GM12872 (cell line): ENCODE results near the gene MAF.

Source experiments
- TF ChIP-seq, protein P1 (sequence below): IDR thresholded peaks from 3 replicates; pipeline ENCODE4 v1.5.1; 2011; ENCODE audit warnings: low read depth, mild to moderate bottlenecking, low read length, moderate library complexity; ENCODE audit not compliant: insufficient read depth

MAF gene

DNA sequence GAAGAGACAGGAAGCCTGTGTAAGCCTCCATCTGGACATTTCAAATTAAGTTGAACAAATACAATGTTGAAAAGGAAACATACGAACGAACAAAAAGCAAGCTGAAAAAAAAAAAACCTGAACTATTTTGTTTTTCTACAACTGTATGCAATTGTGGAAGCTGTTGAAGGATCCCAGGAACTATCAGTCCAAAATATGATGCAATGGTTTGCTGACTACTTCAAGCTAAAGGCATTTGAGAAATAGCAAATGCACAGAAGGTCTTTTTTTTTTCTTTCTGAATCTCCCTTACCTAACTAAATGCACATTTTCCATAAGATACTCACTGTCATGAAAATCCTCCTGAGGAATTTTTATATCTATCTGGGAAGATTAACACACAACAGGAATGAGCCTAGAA is 40.2 kb downstream of the MAF start:
- TF ChIP-seq, protein P1, sequence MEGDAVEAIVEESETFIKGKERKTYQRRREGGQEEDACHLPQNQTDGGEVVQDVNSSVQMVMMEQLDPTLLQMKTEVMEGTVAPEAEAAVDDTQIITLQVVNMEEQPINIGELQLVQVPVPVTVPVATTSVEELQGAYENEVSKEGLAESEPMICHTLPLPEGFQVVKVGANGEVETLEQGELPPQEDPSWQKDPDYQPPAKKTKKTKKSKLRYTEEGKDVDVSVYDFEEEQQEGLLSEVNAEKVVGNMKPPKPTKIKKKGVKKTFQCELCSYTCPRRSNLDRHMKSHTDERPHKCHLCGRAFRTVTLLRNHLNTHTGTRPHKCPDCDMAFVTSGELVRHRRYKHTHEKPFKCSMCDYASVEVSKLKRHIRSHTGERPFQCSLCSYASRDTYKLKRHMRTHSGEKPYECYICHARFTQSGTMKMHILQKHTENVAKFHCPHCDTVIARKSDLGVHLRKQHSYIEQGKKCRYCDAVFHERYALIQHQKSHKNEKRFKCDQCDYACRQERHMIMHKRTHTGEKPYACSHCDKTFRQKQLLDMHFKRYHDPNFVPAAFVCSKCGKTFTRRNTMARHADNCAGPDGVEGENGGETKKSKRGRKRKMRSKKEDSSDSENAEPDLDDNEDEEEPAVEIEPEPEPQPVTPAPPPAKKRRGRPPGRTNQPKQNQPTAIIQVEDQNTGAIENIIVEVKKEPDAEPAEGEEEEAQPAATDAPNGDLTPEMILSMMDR: no peak

GRCh38 chr16:79559532-79559931 is 41.0 kb downstream of the MAF start:
- TF ChIP-seq, protein P1: no peak

GRCh38 chr16:79557421-79557820 is 43.1 kb downstream of the MAF start:
- TF ChIP-seq, protein P1: no peak

DNA sequence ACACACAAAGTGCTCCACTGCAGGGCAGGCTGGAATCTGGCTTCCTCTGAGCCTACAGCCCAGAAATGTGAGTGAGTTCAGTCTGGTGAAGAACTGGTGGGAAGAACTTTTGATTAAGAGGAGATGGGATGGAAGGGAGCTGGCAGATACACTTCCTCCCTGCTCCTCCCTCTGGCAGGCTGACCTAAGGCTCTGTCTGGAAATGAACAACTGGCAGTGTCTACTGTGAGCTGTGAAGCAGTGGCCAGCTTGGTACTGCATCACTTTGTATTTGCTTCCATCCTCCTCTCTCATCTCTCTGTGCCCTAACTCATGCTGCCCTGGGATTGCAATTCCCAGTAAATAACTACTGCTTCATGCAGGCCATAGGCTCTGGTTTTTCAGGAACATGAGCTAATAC is 45.6 kb downstream of the MAF start:
- TF ChIP-seq, protein P1: no peak

- TF ChIP-seq, protein P1: no peak
These were observed 50.2 kb downstream of the MAF start for GRCh38 chr16:79550373-79550772.

DNA sequence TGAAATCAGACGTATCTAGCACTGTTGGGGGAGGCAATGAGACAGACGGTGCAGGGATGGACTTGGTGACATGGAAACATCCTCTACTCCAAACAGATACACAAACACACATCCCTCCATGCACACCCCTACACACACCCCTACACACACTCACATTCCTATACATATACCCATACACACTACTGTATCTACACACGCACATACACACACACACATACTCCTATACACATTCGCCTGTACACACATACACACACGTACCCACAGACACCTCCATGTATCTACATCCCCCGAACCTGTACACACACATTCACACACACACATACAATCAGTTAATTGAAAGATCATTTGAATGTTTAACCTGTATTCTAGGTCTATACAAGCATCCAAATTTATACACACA is 53.5 kb downstream of the MAF start:
- TF ChIP-seq, protein P1: no peak
